ENCODE measurements around the gene NPC2. TPM values are rescaled to one million over a fixed set of nuclear protein-coding genes. Genes with fewer than 3 reads are reported as not detected.

Gene NPC2
- total RNA-seq, 2 experiments from 2014 or later, result 32.5 to 36.8 TPM

GRCh38 chr14:74463697-74464096 lies 29.4 kb downstream of the NPC2 start:
- DNase-seq (no peak), ATAC-seq (ENCODE audit: poor library complexity) (no peak)
- H3K27me3 ChIP-seq (ENCODE audit: control insufficient read depth in 1 of 2, insufficient read depth in 2 of 2, low read length in 2 of 2), result no peaks in the 10 kb centered on the region
- Mint-ChIP-seq H3K27me3 (peaks cover 21% of the 10 kb centered on the region), H3K9me3 (no peaks in the 10 kb centered on the region), H3K4me1 (ENCODE audit: low read depth) (no peaks in the 10 kb centered on the region), H3K4me3 (no peak overlapping the region), H3K27ac (no peak overlapping the region), H3K36me3 (ENCODE audit: low read depth) (no peaks in the 10 kb centered on the region)
- CTCF ChIA-PET, result no interaction called here
- H3K4me3 ChIP-seq (ENCODE audit: low read length), result no peak overlapping the region
- no peaks in the 10 kb centered on the region for H3K4me1 ChIP-seq (ENCODE audit: insufficient read depth, low read length)
- intact Hi-C loops (cut with DNase I, micrococcal nuclease), result no loop called here
- no peaks in the 10 kb centered on the region for H3K36me3 ChIP-seq (ENCODE audit: insufficient read depth, low read length)
- H3K9me3 ChIP-seq (ENCODE audit: control insufficient read depth in 1 of 2, insufficient read depth in 1 of 2, low read length in 2 of 2), result no peaks in the 10 kb centered on the region
- H3K27ac ChIP-seq (ENCODE audit: low read depth in 1 of 2, low read length in 2 of 2), result no peak overlapping the region
- TF ChIP-seq CTCF (IDR thresholded peaks at IDR 0.05), result no peak
- POLR2A ChIA-PET, result no interaction called here

DNA sequence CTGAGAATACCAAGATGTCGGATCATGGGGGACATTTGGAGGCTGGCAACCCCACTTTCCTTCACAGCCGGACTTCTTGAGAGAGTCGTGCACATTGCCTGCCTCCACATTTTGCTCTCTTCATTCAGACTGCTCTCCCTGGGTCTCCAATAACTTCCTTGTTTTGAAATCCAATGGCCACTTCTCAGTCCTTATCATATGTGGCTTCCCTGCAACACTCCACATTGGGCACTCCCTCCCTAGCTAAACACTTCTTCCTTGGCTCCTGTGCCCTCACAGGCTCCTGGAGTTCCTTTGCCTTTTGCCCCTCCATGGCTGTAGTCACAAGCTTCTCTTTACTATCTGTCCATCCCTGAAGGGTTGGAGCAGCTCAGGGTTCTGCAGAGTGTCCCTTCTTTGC lies 30.1 kb downstream of the NPC2 start:
- intact Hi-C loops (cut with DNase I, micrococcal nuclease), result no loop called here
- Mint-ChIP-seq H3K4me3 (no peak overlapping the region), H3K4me1 (ENCODE audit: low read depth) (no peaks in the 10 kb centered on the region), H3K27me3 (peaks cover 21% of the 10 kb centered on the region), H3K36me3 (ENCODE audit: low read depth) (no peaks in the 10 kb centered on the region), H3K27ac (no peak overlapping the region), H3K9me3 (no peaks in the 10 kb centered on the region)
- ChIA-PET POLR2A (no interaction called here), CTCF (no interaction called here)
- no peaks in the 10 kb centered on the region for H3K36me3 ChIP-seq (ENCODE audit: insufficient read depth, low read length)
- no peaks in the 10 kb centered on the region for H3K27me3 ChIP-seq (ENCODE audit: control insufficient read depth in 1 of 2, insufficient read depth in 2 of 2, low read length in 2 of 2)
- DNase-seq (no peak), ATAC-seq (ENCODE audit: poor library complexity) (no peak)
- no peak for TF ChIP-seq CTCF (IDR thresholded peaks at IDR 0.05)
- no peak overlapping the region for H3K4me3 ChIP-seq (ENCODE audit: low read length)
- no peak overlapping the region for H3K27ac ChIP-seq (ENCODE audit: low read depth in 1 of 2, low read length in 2 of 2)
- no peaks in the 10 kb centered on the region for H3K9me3 ChIP-seq (ENCODE audit: control insufficient read depth in 1 of 2, insufficient read depth in 1 of 2, low read length in 2 of 2)
- no peaks in the 10 kb centered on the region for H3K4me1 ChIP-seq (ENCODE audit: insufficient read depth, low read length)

GRCh38 chr14:74459976-74460375 lies 33.1 kb downstream of the NPC2 start:
- intact Hi-C loops (cut with DNase I, micrococcal nuclease), result no loop called here
- no peak overlapping the region for H3K4me3 Mint-ChIP-seq
- Histone ChIP-seq H3K4me3 (ENCODE audit: low read length) (no peak overlapping the region), H3K36me3 (ENCODE audit: insufficient read depth, low read length) (no peaks in the 10 kb centered on the region), H3K9me3 (ENCODE audit: control insufficient read depth in 1 of 2, insufficient read depth in 1 of 2, low read length in 2 of 2) (no peaks in the 10 kb centered on the region), H3K4me1 (ENCODE audit: insufficient read depth, low read length) (no peaks in the 10 kb centered on the region), H3K27ac (ENCODE audit: low read depth in 1 of 2, low read length in 2 of 2) (no peak overlapping the region), H3K27me3 (ENCODE audit: control insufficient read depth in 1 of 2, insufficient read depth in 2 of 2, low read length in 2 of 2) (no peaks in the 10 kb centered on the region)
- no peaks in the 10 kb centered on the region for H3K4me1 Mint-ChIP-seq (ENCODE audit: low read depth)
- ChIA-PET CTCF (interaction anchor here (2.0 kb wide), 1 partner anchor 9 kb away, joined by 7 read pairs; no protein-coding TSS in a partner anchor), POLR2A (no interaction called here)
- no peak overlapping the region for H3K27ac Mint-ChIP-seq
- ATAC-seq (ENCODE audit: poor library complexity) (no peak), DNase-seq (no peak)
- H3K27me3 Mint-ChIP-seq, result peaks cover 25% of the 10 kb centered on the region
- TF ChIP-seq CTCF (IDR thresholded peaks at IDR 0.05), result no peak
- H3K9me3 Mint-ChIP-seq, result no peaks in the 10 kb centered on the region
- no peaks in the 10 kb centered on the region for H3K36me3 Mint-ChIP-seq (ENCODE audit: low read depth)

Measured in CD4-positive, alpha-beta T cell (primary cell).